PC-3 (cell line): ENCODE results near the gene IGFLR1. TPM values are rescaled to one million over a fixed set of nuclear protein-coding genes. Genes with fewer than 3 reads are reported as not detected.

Experiments
- ATAC-seq: fragments of 200-7000 bp; cut with Tn5 transposase; 2 replicates; pipeline ENCODE4 v1.9.1; 2020; ENCODE audit warnings: mild to moderate bottlenecking, moderate library complexity
- BruUV-seq: library from RNA; stranded (reverse); fragments of 400-500 nt; replicated peaks from 2 replicates; lab custom pipeline; 2021; lab: Mats Ljungman, UMichigan
- CTCF ChIA-PET: fragments of 300-600 bp; sonication (Branson Sonifier 250); formaldehyde crosslinking; loops from one replicate; lab custom pipeline; 2022; ENCODE audit warnings: antibody characterized with exemption; lab: Charles Lee
- POLR2A ChIA-PET: fragments of 300-600 bp; sonication (Branson Sonifier 250); formaldehyde crosslinking; loops from one replicate; lab custom pipeline; 2022; ENCODE audit warnings: antibody characterized with exemption; ENCODE audit not compliant: unreplicated experiment; lab: Charles Lee
- DNase-seq: peaks from one replicate; pipeline ENCODE4 v3.0.0-alpha.2; 2015
- H2AFZ ChIP-seq: fragments of 300-600 bp; sonication (generic); 2 replicates; pipeline ENCODE4 v1.6.0; 2016; ENCODE audit warnings: antibody characterized with exemption, low read length
- H3F3A ChIP-seq: fragments of 300-600 bp; sonication (generic); one replicate; pipeline ENCODE4 v1.6.0; 2017; ENCODE audit warnings: antibody characterized with exemption, low read length, control low read depth, mild to moderate bottlenecking; ENCODE audit not compliant: unreplicated experiment
- H3K27ac ChIP-seq: fragments of 300-600 bp; sonication (generic); 2 replicates; pipeline ENCODE4 v1.5.1; 2016; ENCODE audit warnings: mild to moderate bottlenecking, low read length
- H3K27me3 ChIP-seq: fragments of 300-600 bp; sonication (generic); 2 replicates; pipeline ENCODE4 v1.6.1; 2016; ENCODE audit warnings: low read length, mixed read lengths
- H3K36me3 ChIP-seq: fragments of 300-600 bp; sonication (generic); 2 replicates; pipeline ENCODE4 v1.6.1; 2016; ENCODE audit warnings: low read depth, mixed run types, low read length, mixed read lengths
- H3K4me1 ChIP-seq: fragments of 300-600 bp; sonication (generic); 2 replicates; pipeline ENCODE4 v1.5.1; 2016; ENCODE audit warnings: low read length; ENCODE audit not compliant: insufficient read depth
- H3K4me2 ChIP-seq: fragments of 300-600 bp; sonication (generic); 2 replicates; pipeline ENCODE4 v1.6.0; 2016; ENCODE audit warnings: low read length
- H3K4me3 ChIP-seq: fragments of 300-600 bp; sonication (generic); 2 replicates; pipeline ENCODE4 v1.5.1; 2016; ENCODE audit warnings: mild to moderate bottlenecking, low read length, mixed read lengths
- H3K79me2 ChIP-seq: fragments of 300-600 bp; sonication (generic); 2 replicates; pipeline ENCODE4 v1.6.1; 2017; ENCODE audit warnings: low read length, mixed read lengths
- H3K9ac ChIP-seq: fragments of 300-600 bp; sonication (generic); 2 replicates; pipeline ENCODE4 v1.6.0; 2016; ENCODE audit warnings: mild to moderate bottlenecking, low read length
- H3K9me2 ChIP-seq: fragments of 300-600 bp; sonication (generic); replicated peaks from 2 replicates; pipeline ENCODE4 v1.6.1; 2016; ENCODE audit warnings: mixed run types, low read length, mixed read lengths
- H3K9me3 ChIP-seq: fragments of 300-600 bp; sonication (generic); 2 replicates; pipeline ENCODE4 v1.6.1; 2016; ENCODE audit warnings: low read length, mixed read lengths
- H4K20me1 ChIP-seq: fragments of 300-600 bp; sonication (generic); 2 replicates; pipeline ENCODE4 v1.6.1; 2016; ENCODE audit warnings: low read length, mixed read lengths
- EZH2 ChIP-seq: fragments of 300-600 bp; sonication (generic); IDR thresholded peaks from one replicate; pipeline ENCODE4 v1.6.1; 2017; ENCODE audit warnings: antibody characterized with exemption, mild to moderate bottlenecking, low read length; ENCODE audit not compliant: unreplicated experiment
- EZH2phosphoT487 ChIP-seq: fragments of 300-600 bp; sonication (generic); IDR thresholded peaks from 2 replicates; pipeline ENCODE4 v1.6.1; 2018; ENCODE audit warnings: mild to moderate bottlenecking, antibody characterized with exemption, low read length, borderline replicate concordance
- intact Hi-C: fragments of 100-400 bp; cut with micrococcal nuclease; formaldehyde crosslinking; loops from 2 replicates; pipeline ENCODE4 v1.9.0; 2023
- total RNA-seq: library from RNA; depleted of rRNA; stranded (reverse); fragments of >200 nt; gene quantifications from 2 replicates; pipeline ENCODE4 v1.2.3, GENCODE V29; 2014
- TF ChIP-seq, protein P1 (sequence below): fragments of 300-600 bp; sonication (generic); conservative IDR thresholded peaks from 2 replicates; pipeline ENCODE4 v1.5.1; 2017; ENCODE audit warnings: antibody characterized with exemption, low read depth, mild to moderate bottlenecking, low read length

IGFLR1 gene
- total RNA-seq, 1 experiment from 2014 or later: 9.3 TPM

DNA sequence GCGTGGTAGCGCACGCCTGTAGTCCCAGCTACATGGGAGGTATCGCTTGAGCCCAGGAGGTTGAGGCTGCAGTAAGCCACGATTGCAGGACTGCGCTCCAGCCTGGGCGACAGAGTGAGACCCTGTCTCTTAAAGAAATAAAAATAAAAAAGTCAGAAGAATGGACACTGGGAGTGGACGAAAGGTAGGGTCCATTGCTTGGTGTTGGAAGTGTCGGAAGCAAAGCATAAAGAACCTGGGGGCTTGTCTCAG is 32.7 kb upstream of the IGFLR1 start:
- no peaks in the 10 kb centered on the region for H3F3A ChIP-seq

DNA sequence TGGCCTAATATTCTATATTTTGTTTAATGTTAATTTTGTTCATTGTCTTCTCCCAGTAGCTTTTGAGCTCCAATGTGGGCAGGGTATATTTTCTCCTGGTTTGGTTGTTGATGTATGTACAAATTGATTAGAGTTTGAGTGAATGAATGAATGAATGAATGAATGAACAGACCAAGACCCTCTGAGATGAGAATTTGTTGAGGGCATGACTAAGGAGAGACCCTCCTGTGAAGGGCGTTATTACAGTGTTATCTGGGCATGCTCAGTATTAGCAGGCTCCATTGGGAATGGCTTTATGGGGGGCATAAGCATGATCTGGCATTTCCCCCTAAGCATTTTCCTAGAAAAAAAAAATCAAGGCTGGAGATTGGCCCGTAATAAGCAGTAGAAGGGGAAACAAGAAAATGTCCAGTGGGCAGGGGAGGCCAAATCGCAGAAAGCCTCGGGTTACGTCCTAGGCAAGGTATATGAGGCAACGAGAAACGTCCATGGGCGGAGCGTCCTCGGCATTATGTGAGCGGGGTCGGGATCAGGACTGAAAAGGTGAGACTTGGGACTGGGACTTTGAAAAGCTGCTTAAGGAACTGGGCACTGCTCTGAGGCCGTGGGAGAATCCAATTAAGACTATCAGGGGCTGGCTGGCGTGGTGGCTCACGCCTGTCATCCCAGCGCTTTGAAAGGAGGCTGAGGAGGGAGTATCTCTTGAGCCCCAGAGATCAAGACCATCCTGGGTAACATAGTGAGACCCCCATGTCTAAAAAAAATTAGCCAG is 32.2 kb upstream of the IGFLR1 start:
- ChIA-PET POLR2A (no interaction called here), CTCF (no interaction called here)
- no peaks in the 10 kb centered on the region for H3K36me3 ChIP-seq
- BruUV-seq: no TSS peak
- H3K9ac ChIP-seq: no peak overlapping the region
- intact Hi-C loops: loop anchor here (2.0 kb wide), 1 partner anchor 34 kb away; no protein-coding TSS in a partner anchor
- ATAC-seq (no peak), DNase-seq (peak; percentile 1)
- peak overlapping the region; percentile 66 for H3K4me3 ChIP-seq
- H3K4me2 ChIP-seq: peak overlapping the region; percentile 98
- no peak overlapping the region for H3K27ac ChIP-seq
- H4K20me1 ChIP-seq: no peaks in the 10 kb centered on the region
- no peak for TF ChIP-seq EZH2
- TF ChIP-seq, protein P1, sequence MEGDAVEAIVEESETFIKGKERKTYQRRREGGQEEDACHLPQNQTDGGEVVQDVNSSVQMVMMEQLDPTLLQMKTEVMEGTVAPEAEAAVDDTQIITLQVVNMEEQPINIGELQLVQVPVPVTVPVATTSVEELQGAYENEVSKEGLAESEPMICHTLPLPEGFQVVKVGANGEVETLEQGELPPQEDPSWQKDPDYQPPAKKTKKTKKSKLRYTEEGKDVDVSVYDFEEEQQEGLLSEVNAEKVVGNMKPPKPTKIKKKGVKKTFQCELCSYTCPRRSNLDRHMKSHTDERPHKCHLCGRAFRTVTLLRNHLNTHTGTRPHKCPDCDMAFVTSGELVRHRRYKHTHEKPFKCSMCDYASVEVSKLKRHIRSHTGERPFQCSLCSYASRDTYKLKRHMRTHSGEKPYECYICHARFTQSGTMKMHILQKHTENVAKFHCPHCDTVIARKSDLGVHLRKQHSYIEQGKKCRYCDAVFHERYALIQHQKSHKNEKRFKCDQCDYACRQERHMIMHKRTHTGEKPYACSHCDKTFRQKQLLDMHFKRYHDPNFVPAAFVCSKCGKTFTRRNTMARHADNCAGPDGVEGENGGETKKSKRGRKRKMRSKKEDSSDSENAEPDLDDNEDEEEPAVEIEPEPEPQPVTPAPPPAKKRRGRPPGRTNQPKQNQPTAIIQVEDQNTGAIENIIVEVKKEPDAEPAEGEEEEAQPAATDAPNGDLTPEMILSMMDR: no peak
- no peak for TF ChIP-seq EZH2phosphoT487
- H3K9me3 ChIP-seq: no peaks in the 10 kb centered on the region
- no peaks in the 10 kb centered on the region for H3K27me3 ChIP-seq
- no peaks in the 10 kb centered on the region for H3K79me2 ChIP-seq
- H3K4me1 ChIP-seq: peaks cover 7% of the 10 kb centered on the region
- H3K9me2 ChIP-seq: no peaks in the 10 kb centered on the region
- H3F3A ChIP-seq: no peaks in the 10 kb centered on the region
- H2AFZ ChIP-seq: peak overlapping the region; percentile 65

More for the DNA sequence above, 32.7 kb upstream of the IGFLR1 start:
- Histone ChIP-seq H3K79me2 (no peaks in the 10 kb centered on the region), H3K9me3 (no peaks in the 10 kb centered on the region), H3K36me3 (no peaks in the 10 kb centered on the region), H4K20me1 (no peaks in the 10 kb centered on the region), H3K4me1 (peaks cover 7% of the 10 kb centered on the region), H3K4me3 (peak overlapping the region; percentile 66), H3K9ac (no peak overlapping the region), H2AFZ (peak overlapping the region; percentile 65), H3K4me2 (peak overlapping the region; percentile 98), H3K9me2 (no peaks in the 10 kb centered on the region), H3K27ac (no peak overlapping the region), H3K27me3 (no peaks in the 10 kb centered on the region)
- intact Hi-C loops: loop anchor here (2.0 kb wide), 1 partner anchor 34 kb away; no protein-coding TSS in a partner anchor
- no TSS peak for BruUV-seq
- ChIA-PET POLR2A (no interaction called here), CTCF (no interaction called here)
- TF ChIP-seq EZH2phosphoT487 (no peak), EZH2 (no peak)
- TF ChIP-seq, protein P1: no peak
- ATAC-seq (peak; percentile 9), DNase-seq (no peak)
